Measurements from ENCODE around the gene IGSF10.

IGSF10 gene

GRCh38 chr3:151412989-151413388 is 47.9 kb downstream of the IGSF10 start:
- DNase-seq, result no peak
